ENCODE results near the gene TSPAN14. TPM values are rescaled to one million over a fixed set of nuclear protein-coding genes. Genes with fewer than 3 reads are reported as not detected.

The TSPAN14 gene
- 37.7 and 40.4 TPM in 2 replicates for total RNA-seq (2014; rRNA removed; shearing (Covaris generic))

- Histone ChIP-seq H3K36me3 (no peaks in the 10 kb centered on the region), H3K4me3 (peak within 1 kb of the TSS; percentile 97), H3K9me3 (replicated peaks) (no peaks in the 10 kb centered on the region), H3K27ac (peak within 1 kb of the TSS; percentile 76), H3K27me3 (no peaks in the 10 kb centered on the region), H3K4me1 (peaks cover 29% of the 10 kb centered on the region)
- DNase-seq: peak; percentile 78 to 83
These were observed at the start of gene TSPAN14 for GRCh38 chr10:80453842-80454512. Gene TSPAN14, plus strand, starts transcription at chr10:80454310. Its CDS starts 34,924 bp downstream, at chr10:80489234.

- H3K4me3 ChIP-seq: no peak overlapping the region
- no peak for DNase-seq
- H3K4me1 ChIP-seq: peaks cover 27% of the 10 kb centered on the region
- no peaks in the 10 kb centered on the region for H3K36me3 ChIP-seq
- H3K9me3 ChIP-seq (replicated peaks): no peaks in the 10 kb centered on the region
- no peaks in the 10 kb centered on the region for H3K27me3 ChIP-seq
- H3K27ac ChIP-seq: no peak overlapping the region
These were observed 49.1 kb upstream of the TSPAN14 start for GRCh38 chr10:80405035-80405434.

- H3K27me3 ChIP-seq: no peaks in the 10 kb centered on the region
- no peaks in the 10 kb centered on the region for H3K36me3 ChIP-seq
- H3K4me1 ChIP-seq: peaks cover 27% of the 10 kb centered on the region
- H3K27ac ChIP-seq: no peak overlapping the region
- DNase-seq: peak; percentile 54 to 81
- H3K9me3 ChIP-seq (replicated peaks): no peaks in the 10 kb centered on the region
- no peak overlapping the region for H3K4me3 ChIP-seq
These were observed 48.5 kb upstream of the TSPAN14 start for GRCh38 chr10:80405626-80406025.

GRCh38 chr10:80406204-80406603 is 47.9 kb upstream of the TSPAN14 start:
- no peak overlapping the region for H3K27ac ChIP-seq

GRCh38 chr10:80407812-80408241 is 46.3 kb upstream of the TSPAN14 start:
- no peaks in the 10 kb centered on the region for H3K9me3 ChIP-seq (replicated peaks)

More at GRCh38 chr10:80406204-80406603, 47.9 kb upstream of the TSPAN14 start:
- Histone ChIP-seq H3K4me3 (no peak overlapping the region), H3K36me3 (no peaks in the 10 kb centered on the region), H3K4me1 (peaks cover 29% of the 10 kb centered on the region), H3K27me3 (no peaks in the 10 kb centered on the region), H3K9me3 (replicated peaks) (no peaks in the 10 kb centered on the region)
- DNase-seq: no peak

GRCh38 chr10:80408242-80409101 is 45.6 kb upstream of the TSPAN14 start, which contains the start of gene PRXL2A:
Gene PRXL2A, plus strand, starts transcription at chr10:80408551. Its CDS starts 11,917 bp downstream, at chr10:80420468.
- H3K27me3 ChIP-seq: no peaks in the 10 kb centered on the region
- H3K4me3 ChIP-seq: peak within 1 kb of the TSS; percentile 81
- peak; percentile 89 to 90 for DNase-seq
- H3K36me3 ChIP-seq: no peaks in the 10 kb centered on the region
- H3K9me3 ChIP-seq (replicated peaks): no peaks in the 10 kb centered on the region
- H3K4me1 ChIP-seq: peaks cover 49% of the 10 kb centered on the region
- H3K27ac ChIP-seq: peak within 1 kb of the TSS; percentile 73

More at GRCh38 chr10:80407812-80408241, 46.3 kb upstream of the TSPAN14 start:
- Histone ChIP-seq H3K4me1 (peaks cover 46% of the 10 kb centered on the region), H3K27ac (peak overlapping the region; percentile 73), H3K4me3 (peak overlapping the region; percentile 81), H3K27me3 (no peaks in the 10 kb centered on the region), H3K36me3 (no peaks in the 10 kb centered on the region)
- DNase-seq: peak; percentile 43 to 64

GRCh38 chr10:80409121-80409520 is 45.0 kb upstream of the TSPAN14 start:
- no peak for DNase-seq
- Histone ChIP-seq H3K27me3 (no peaks in the 10 kb centered on the region), H3K27ac (peak overlapping the region; percentile 73), H3K36me3 (no peaks in the 10 kb centered on the region), H3K4me3 (peak overlapping the region; percentile 81), H3K9me3 (replicated peaks) (no peaks in the 10 kb centered on the region), H3K4me1 (peaks cover 49% of the 10 kb centered on the region)

- Histone ChIP-seq H3K27ac (no peak overlapping the region; the same call in 1 of the 2 replicates), H3K4me3 (no peak overlapping the region), H3K4me1 (peaks cover 47% of the 10 kb centered on the region), H3K27me3 (no peaks in the 10 kb centered on the region), H3K9me3 (replicated peaks) (no peaks in the 10 kb centered on the region), H3K36me3 (peaks cover 4% of the 10 kb centered on the region; the same call in 1 of the 2 replicates)
- DNase-seq: no peak
These were observed 44.0 kb upstream of the TSPAN14 start for GRCh38 chr10:80410122-80410521.

- peak in 1 of 2 experiments; percentile 30 for DNase-seq
- no peaks in the 10 kb centered on the region for H3K27me3 ChIP-seq
- H3K27ac ChIP-seq: peak overlapping the region; percentile 96
- no peak overlapping the region for H3K4me3 ChIP-seq
- H3K36me3 ChIP-seq: peaks cover 4% of the 10 kb centered on the region; the same call in 1 of the 2 replicates
- H3K4me1 ChIP-seq: peaks cover 47% of the 10 kb centered on the region
- no peaks in the 10 kb centered on the region for H3K9me3 ChIP-seq (replicated peaks)
These were observed 43.4 kb upstream of the TSPAN14 start for GRCh38 chr10:80410578-80411145.

GRCh38 chr10:80411267-80411668 is 42.8 kb upstream of the TSPAN14 start:
- H3K4me3 ChIP-seq: no peak overlapping the region
- H3K9me3 ChIP-seq (replicated peaks): no peaks in the 10 kb centered on the region
- DNase-seq: peak; percentile 90 to 94
- H3K4me1 ChIP-seq: peaks cover 48% of the 10 kb centered on the region
- no peaks in the 10 kb centered on the region for H3K27me3 ChIP-seq
- peak overlapping the region; percentile 96 for H3K27ac ChIP-seq
- H3K36me3 ChIP-seq: peaks cover 4% of the 10 kb centered on the region; the same call in 1 of the 2 replicates

GRCh38 chr10:80411681-80412220 is 42.4 kb upstream of the TSPAN14 start:
- H3K27me3 ChIP-seq: no peaks in the 10 kb centered on the region
- H3K36me3 ChIP-seq: peaks cover 4% of the 10 kb centered on the region; the same call in 1 of the 2 replicates
- H3K4me3 ChIP-seq: no peak overlapping the region
- no peak for DNase-seq
- no peaks in the 10 kb centered on the region for H3K9me3 ChIP-seq (replicated peaks)
- H3K4me1 ChIP-seq: peaks cover 52% of the 10 kb centered on the region
- H3K27ac ChIP-seq: peak overlapping the region; percentile 96

GRCh38 chr10:80412486-80412885 is 41.6 kb upstream of the TSPAN14 start:
- peaks cover 4% of the 10 kb centered on the region; the same call in 1 of the 2 replicates for H3K36me3 ChIP-seq
- H3K4me1 ChIP-seq: peaks cover 55% of the 10 kb centered on the region
- peak in 1 of 2 experiments; percentile 43 for DNase-seq
- peak overlapping the region; percentile 96 for H3K27ac ChIP-seq
- no peaks in the 10 kb centered on the region for H3K9me3 ChIP-seq (replicated peaks)
- no peak overlapping the region for H3K4me3 ChIP-seq
- no peaks in the 10 kb centered on the region for H3K27me3 ChIP-seq

- Histone ChIP-seq H3K36me3 (peaks cover 4% of the 10 kb centered on the region; the same call in 1 of the 2 replicates), H3K27ac (peak overlapping the region; percentile 96), H3K27me3 (no peaks in the 10 kb centered on the region), H3K4me3 (peak overlapping the region; percentile 57), H3K4me1 (peaks cover 56% of the 10 kb centered on the region), H3K9me3 (replicated peaks) (no peaks in the 10 kb centered on the region)
- peak; percentile 98 to 99 for DNase-seq
These were observed 40.7 kb upstream of the TSPAN14 start for GRCh38 chr10:80413271-80413996.
